HepG2 (cell line): ENCODE data around the gene PSKH1. TPM values are rescaled to one million over a fixed set of nuclear protein-coding genes. Genes with fewer than 3 reads are reported as not detected.

ENCODE experiments used
- FOSL1 ChIP-seq: sonication (generic); formaldehyde crosslinking; IDR thresholded peaks from 2 replicates; pipeline ENCODE4 v1.9.0; 2021; ENCODE audit warnings: missing genetic modification reagents, borderline replicate concordance
- GABPA ChIP-seq, 2 experiments: IDR thresholded peaks; 2 replicates each; pipeline ENCODE4 v1.6.1; 2011 to 2016; ENCODE audit warnings: low read depth in 2 of 2, low read length in 1 of 2, missing biosample characterization in 1 of 2, missing genetic modification characterization in 1 of 2
- HOXA9 ChIP-seq: sonication (generic); formaldehyde crosslinking; IDR thresholded peaks from 2 replicates; pipeline ENCODE4 v1.8.1; 2022; ENCODE audit warnings: missing genetic modification reagents, mild to moderate bottlenecking, moderate library complexity, borderline replicate concordance
- MXI1 ChIP-seq: IDR thresholded peaks from 3 replicates; pipeline ENCODE4 v1.6.1; 2012; ENCODE audit warnings: low read depth, low read length, inconsistent platforms, borderline replicate concordance
- NFE2 ChIP-seq: sonication (generic); formaldehyde crosslinking; IDR thresholded peaks from 2 replicates; pipeline ENCODE4 v1.4.0; 2020; ENCODE audit warnings: missing genetic modification reagents
- NFKBIZ ChIP-seq: IDR thresholded peaks from 2 replicates; pipeline ENCODE4 v1.6.1; 2018; ENCODE audit warnings: missing genetic modification reagents, missing compliant biosample characterization
- SOX6 ChIP-seq, 2 experiments: fragments of 450-650 bp in 1 of 2; sonication (generic) in 1 of 2; formaldehyde crosslinking in 1 of 2; IDR thresholded peaks; 2 replicates each; pipeline versions ENCODE4 v1.4.0 to v1.6.1; 2017 to 2020; ENCODE audit warnings: antibody characterized with exemption in 1 of 2, mild to moderate bottlenecking in 1 of 2, missing genetic modification reagents in 1 of 2
- TBX2 ChIP-seq: sonication (generic); formaldehyde crosslinking; IDR thresholded peaks from 2 replicates; pipeline ENCODE4 v1.5.0; 2020; ENCODE audit warnings: missing genetic modification reagents, mild to moderate bottlenecking, borderline replicate concordance
- ZBTB8A ChIP-seq: sonication (generic); formaldehyde crosslinking; IDR thresholded peaks from 2 replicates; pipeline ENCODE4 v1.4.0; 2020; ENCODE audit warnings: mild to moderate bottlenecking, low read depth, missing genetic modification reagents, borderline replicate concordance
- ZIK1 ChIP-seq: sonication (generic); formaldehyde crosslinking; IDR thresholded peaks from 2 replicates; pipeline ENCODE4 v1.5.0; 2020; ENCODE audit warnings: mild to moderate bottlenecking, low read depth, missing genetic modification reagents, borderline replicate concordance
- ZNF567 ChIP-seq: sonication (generic); formaldehyde crosslinking; IDR thresholded peaks from 2 replicates; pipeline ENCODE4 v1.8.1; 2023; ENCODE audit warnings: mild to moderate bottlenecking, missing genetic modification reagents, borderline replicate concordance
- ZNF615 ChIP-seq: sonication (generic); formaldehyde crosslinking; IDR thresholded peaks from 2 replicates; pipeline ENCODE4 v1.5.0; 2020; ENCODE audit warnings: mild to moderate bottlenecking, missing genetic modification reagents, borderline replicate concordance
- ZNF788 ChIP-seq: sonication (generic); formaldehyde crosslinking; IDR thresholded peaks from 2 replicates; pipeline ENCODE4 v1.5.0; 2020; ENCODE audit warnings: mild to moderate bottlenecking, missing genetic modification reagents, borderline replicate concordance
- polyA plus RNA-seq, 8 experiments: library from polyadenylated mRNA; depleted of rRNA in 3 of 8; stranded (reverse) in 7 of 8; unstranded in 1 of 8; fragments of >200 nt; fragmentation: Illumina TruSeq in 4 of 8; extraction: Trizol in 4 of 8; gene quantifications; 2 replicates each; pipeline versions ENCODE4 v1.2.1 to v1.2.3, GENCODE V29; 2011 to 2016; ENCODE audit warnings: low read depth in 4 of 8, missing spikeins in 1 of 8, mixed read lengths in 1 of 8; ENCODE audit not compliant: insufficient read depth in 1 of 8
- total RNA-seq, 5 experiments: library from RNA; depleted of rRNA; stranded (reverse); fragments of >200 nt; fragmentation: Illumina TruSeq; extraction: Trizol; gene quantifications; 2 replicates each; pipeline ENCODE4 v1.2.3, GENCODE V29; 2016; ENCODE audit warnings: low read depth in 1 of 5
- TF ChIP-seq, protein P1 (sequence below), 2 experiments: IDR thresholded peaks; 2 replicates each; pipeline ENCODE4 v1.6.1; 2011 to 2012; ENCODE audit warnings: low read length in 2 of 2, borderline replicate concordance in 1 of 2, low read depth in 1 of 2, mild to moderate bottlenecking in 1 of 2, moderate library complexity in 1 of 2
- TF ChIP-seq, protein P2 (sequence below): sonication (generic); formaldehyde crosslinking; IDR thresholded peaks from 2 replicates; pipeline ENCODE4 v1.9.0; 2022; ENCODE audit warnings: missing genetic modification reagents, mild to moderate bottlenecking, borderline replicate concordance
- TF ChIP-seq, protein P3 (sequence below): sonication (generic); formaldehyde crosslinking; IDR thresholded peaks from 2 replicates; pipeline ENCODE4 v1.5.0; 2020; ENCODE audit warnings: missing genetic modification reagents, mild to moderate bottlenecking, borderline replicate concordance
- TF ChIP-seq, protein P4 (sequence below): sonication (generic); formaldehyde crosslinking; IDR thresholded peaks from 2 replicates; pipeline ENCODE4 v1.9.0; 2021; ENCODE audit warnings: missing genetic modification reagents, mild to moderate bottlenecking, borderline replicate concordance
- TF ChIP-seq, protein P5 (sequence below): sonication (generic); formaldehyde crosslinking; IDR thresholded peaks from 2 replicates; pipeline ENCODE4 v1.4.0; 2020; ENCODE audit warnings: missing genetic modification reagents

Gene PSKH1
- total and polyA plus RNA-seq, 2 of the 13 experiments (the other 11 are each of a cell fraction or from before 2014, with no cell fraction given) = 8.4 to 19.1 TPM

DNA sequence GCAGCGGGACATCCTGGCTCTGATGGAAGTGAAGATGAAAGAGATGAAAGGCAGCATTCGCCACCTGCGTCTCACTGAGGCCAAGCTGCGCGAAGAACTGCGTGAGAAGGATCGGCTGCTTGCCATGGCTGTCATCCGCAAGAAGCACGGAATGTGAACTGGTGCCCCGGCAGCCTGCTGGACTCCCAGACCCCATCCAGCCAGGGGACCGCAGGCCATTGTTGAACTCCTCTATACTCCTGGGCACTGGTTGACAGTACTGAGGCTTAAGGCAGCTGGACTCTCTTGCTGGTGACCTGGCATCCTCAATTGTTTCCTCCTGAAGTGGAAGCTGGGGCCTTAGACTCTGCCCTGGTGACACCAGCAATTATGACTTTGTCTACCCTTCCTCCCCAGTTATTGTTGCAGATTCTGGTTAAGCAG, 49.7 kb upstream of the PSKH1 start (continued):
- TF ChIP-seq, protein P1, sequence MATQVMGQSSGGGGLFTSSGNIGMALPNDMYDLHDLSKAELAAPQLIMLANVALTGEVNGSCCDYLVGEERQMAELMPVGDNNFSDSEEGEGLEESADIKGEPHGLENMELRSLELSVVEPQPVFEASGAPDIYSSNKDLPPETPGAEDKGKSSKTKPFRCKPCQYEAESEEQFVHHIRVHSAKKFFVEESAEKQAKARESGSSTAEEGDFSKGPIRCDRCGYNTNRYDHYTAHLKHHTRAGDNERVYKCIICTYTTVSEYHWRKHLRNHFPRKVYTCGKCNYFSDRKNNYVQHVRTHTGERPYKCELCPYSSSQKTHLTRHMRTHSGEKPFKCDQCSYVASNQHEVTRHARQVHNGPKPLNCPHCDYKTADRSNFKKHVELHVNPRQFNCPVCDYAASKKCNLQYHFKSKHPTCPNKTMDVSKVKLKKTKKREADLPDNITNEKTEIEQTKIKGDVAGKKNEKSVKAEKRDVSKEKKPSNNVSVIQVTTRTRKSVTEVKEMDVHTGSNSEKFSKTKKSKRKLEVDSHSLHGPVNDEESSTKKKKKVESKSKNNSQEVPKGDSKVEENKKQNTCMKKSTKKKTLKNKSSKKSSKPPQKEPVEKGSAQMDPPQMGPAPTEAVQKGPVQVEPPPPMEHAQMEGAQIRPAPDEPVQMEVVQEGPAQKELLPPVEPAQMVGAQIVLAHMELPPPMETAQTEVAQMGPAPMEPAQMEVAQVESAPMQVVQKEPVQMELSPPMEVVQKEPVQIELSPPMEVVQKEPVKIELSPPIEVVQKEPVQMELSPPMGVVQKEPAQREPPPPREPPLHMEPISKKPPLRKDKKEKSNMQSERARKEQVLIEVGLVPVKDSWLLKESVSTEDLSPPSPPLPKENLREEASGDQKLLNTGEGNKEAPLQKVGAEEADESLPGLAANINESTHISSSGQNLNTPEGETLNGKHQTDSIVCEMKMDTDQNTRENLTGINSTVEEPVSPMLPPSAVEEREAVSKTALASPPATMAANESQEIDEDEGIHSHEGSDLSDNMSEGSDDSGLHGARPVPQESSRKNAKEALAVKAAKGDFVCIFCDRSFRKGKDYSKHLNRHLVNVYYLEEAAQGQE (IDR thresholded peaks at IDR 0.05; ENCODE audit: borderline replicate concordance in 1 of 2, low read depth in 1 of 2, low read length in 2 of 2) = no peak
- TF ChIP-seq, protein P2, sequence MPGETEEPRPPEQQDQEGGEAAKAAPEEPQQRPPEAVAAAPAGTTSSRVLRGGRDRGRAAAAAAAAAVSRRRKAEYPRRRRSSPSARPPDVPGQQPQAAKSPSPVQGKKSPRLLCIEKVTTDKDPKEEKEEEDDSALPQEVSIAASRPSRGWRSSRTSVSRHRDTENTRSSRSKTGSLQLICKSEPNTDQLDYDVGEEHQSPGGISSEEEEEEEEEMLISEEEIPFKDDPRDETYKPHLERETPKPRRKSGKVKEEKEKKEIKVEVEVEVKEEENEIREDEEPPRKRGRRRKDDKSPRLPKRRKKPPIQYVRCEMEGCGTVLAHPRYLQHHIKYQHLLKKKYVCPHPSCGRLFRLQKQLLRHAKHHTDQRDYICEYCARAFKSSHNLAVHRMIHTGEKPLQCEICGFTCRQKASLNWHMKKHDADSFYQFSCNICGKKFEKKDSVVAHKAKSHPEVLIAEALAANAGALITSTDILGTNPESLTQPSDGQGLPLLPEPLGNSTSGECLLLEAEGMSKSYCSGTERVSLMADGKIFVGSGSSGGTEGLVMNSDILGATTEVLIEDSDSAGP (CRISPR knock-in tag) = peak; percentile 66; the same call in 1 of the 2 replicates
- TF ChIP-seq ZNF788 (CRISPR knock-in tag) (0 out of 2 replicates have a peak, but pooled peaks have one; percentile 1), NFE2 (CRISPR knock-in tag) (no peak), ZIK1 (CRISPR knock-in tag) (0 out of 2 replicates have a peak, but pooled peaks have one; percentile 23), SOX6 (IDR thresholded peaks at IDR 0.05) (no peak), SOX6 (CRISPR knock-in tag; IDR thresholded peaks at IDR 0.05) (no peak), MXI1 (no peak), NFKBIZ (CRISPR knock-in tag) (0 out of 2 replicates have a peak, but pooled peaks have one; percentile 3), ZBTB8A (CRISPR knock-in tag) (0 out of 2 replicates have a peak, but pooled peaks have one; percentile 61), ZNF567 (CRISPR knock-in tag) (no peak), FOSL1 (no peak), ZNF615 (CRISPR knock-in tag) (0 out of 2 replicates have a peak, but pooled peaks have one; percentile 45), TBX2 (CRISPR knock-in tag) (no peak), GABPA (IDR thresholded peaks at IDR 0.05; ENCODE audit: low read depth, low read length) (no peak), GABPA (CRISPR knock-in tag; IDR thresholded peaks at IDR 0.05; ENCODE audit: low read depth) (no peak), HOXA9 (CRISPR knock-in tag) (no peak)
- TF ChIP-seq, protein P3, sequence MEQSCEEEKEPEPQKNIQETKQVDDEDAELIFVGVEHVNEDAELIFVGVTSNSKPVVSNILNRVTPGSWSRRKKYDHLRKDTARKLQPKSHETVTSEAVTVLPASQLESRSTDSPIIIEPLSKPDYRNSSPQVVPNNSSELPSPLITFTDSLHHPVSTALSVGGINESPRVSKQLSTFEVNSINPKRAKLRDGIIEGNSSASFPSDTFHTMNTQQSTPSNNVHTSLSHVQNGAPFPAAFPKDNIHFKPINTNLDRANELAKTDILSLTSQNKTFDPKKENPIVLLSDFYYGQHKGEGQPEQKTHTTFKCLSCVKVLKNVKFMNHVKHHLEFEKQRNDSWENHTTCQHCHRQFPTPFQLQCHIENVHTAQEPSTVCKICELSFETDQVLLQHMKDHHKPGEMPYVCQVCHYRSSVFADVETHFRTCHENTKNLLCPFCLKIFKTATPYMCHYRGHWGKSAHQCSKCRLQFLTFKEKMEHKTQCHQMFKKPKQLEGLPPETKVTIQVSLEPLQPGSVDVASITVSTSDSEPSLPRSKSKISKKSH (CRISPR knock-in tag) = no peak; the same call in 1 of the 2 replicates
- TF ChIP-seq, protein P4, sequence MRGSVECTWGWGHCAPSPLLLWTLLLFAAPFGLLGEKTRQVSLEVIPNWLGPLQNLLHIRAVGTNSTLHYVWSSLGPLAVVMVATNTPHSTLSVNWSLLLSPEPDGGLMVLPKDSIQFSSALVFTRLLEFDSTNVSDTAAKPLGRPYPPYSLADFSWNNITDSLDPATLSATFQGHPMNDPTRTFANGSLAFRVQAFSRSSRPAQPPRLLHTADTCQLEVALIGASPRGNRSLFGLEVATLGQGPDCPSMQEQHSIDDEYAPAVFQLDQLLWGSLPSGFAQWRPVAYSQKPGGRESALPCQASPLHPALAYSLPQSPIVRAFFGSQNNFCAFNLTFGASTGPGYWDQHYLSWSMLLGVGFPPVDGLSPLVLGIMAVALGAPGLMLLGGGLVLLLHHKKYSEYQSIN = no peak; the same call in 1 of the 2 replicates
- TF ChIP-seq, protein P5, sequence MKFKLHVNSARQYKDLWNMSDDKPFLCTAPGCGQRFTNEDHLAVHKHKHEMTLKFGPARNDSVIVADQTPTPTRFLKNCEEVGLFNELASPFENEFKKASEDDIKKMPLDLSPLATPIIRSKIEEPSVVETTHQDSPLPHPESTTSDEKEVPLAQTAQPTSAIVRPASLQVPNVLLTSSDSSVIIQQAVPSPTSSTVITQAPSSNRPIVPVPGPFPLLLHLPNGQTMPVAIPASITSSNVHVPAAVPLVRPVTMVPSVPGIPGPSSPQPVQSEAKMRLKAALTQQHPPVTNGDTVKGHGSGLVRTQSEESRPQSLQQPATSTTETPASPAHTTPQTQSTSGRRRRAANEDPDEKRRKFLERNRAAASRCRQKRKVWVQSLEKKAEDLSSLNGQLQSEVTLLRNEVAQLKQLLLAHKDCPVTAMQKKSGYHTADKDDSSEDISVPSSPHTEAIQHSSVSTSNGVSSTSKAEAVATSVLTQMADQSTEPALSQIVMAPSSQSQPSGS (CRISPR knock-in tag) = no peak
